ENCODE data around the gene VWA5B1. TPM values are rescaled to one million over a fixed set of nuclear protein-coding genes. Genes with fewer than 3 reads are reported as not detected.

Gene VWA5B1
- total RNA-seq, 1 experiment from 2014 or later = not detected

GRCh38 chr1:20375563-20375962 lies 84.9 kb downstream of the VWA5B1 start:
- no peak for DNase-seq
- TF ChIP-seq, protein P1, sequence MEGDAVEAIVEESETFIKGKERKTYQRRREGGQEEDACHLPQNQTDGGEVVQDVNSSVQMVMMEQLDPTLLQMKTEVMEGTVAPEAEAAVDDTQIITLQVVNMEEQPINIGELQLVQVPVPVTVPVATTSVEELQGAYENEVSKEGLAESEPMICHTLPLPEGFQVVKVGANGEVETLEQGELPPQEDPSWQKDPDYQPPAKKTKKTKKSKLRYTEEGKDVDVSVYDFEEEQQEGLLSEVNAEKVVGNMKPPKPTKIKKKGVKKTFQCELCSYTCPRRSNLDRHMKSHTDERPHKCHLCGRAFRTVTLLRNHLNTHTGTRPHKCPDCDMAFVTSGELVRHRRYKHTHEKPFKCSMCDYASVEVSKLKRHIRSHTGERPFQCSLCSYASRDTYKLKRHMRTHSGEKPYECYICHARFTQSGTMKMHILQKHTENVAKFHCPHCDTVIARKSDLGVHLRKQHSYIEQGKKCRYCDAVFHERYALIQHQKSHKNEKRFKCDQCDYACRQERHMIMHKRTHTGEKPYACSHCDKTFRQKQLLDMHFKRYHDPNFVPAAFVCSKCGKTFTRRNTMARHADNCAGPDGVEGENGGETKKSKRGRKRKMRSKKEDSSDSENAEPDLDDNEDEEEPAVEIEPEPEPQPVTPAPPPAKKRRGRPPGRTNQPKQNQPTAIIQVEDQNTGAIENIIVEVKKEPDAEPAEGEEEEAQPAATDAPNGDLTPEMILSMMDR (IDR thresholded peaks at IDR 0.05; ENCODE audit: unreplicated experiment) = no peak
- intact Hi-C loops (cut with micrococcal nuclease; ENCODE audit: unreplicated experiment) = no loop called here
- Mint-ChIP-seq H3K9me3 (ENCODE audit: low read depth, unreplicated experiment) (no peaks in the 10 kb centered on the region), H3K27ac (ENCODE audit: unreplicated experiment) (no peak overlapping the region), H3K4me3 (ENCODE audit: low read depth, unreplicated experiment) (no peak overlapping the region), H3K36me3 (ENCODE audit: insufficient read depth, unreplicated experiment) (no peaks in the 10 kb centered on the region), H3K27me3 (ENCODE audit: unreplicated experiment) (peaks cover 14% of the 10 kb centered on the region), H3K4me1 (ENCODE audit: low read depth, unreplicated experiment) (peaks cover 15% of the 10 kb centered on the region)
- CTCF ChIA-PET = no interaction called here
- no TSS peak for BruUV-seq (replicated peaks)

GRCh38 chr1:20376171-20376570 lies 85.5 kb downstream of the VWA5B1 start:
- H3K4me1 Mint-ChIP-seq (ENCODE audit: low read depth, unreplicated experiment) = peaks cover 19% of the 10 kb centered on the region
- intact Hi-C loops (cut with micrococcal nuclease; ENCODE audit: unreplicated experiment) = no loop called here
- CTCF ChIA-PET = no interaction called here
- no peaks in the 10 kb centered on the region for H3K9me3 Mint-ChIP-seq (ENCODE audit: low read depth, unreplicated experiment)
- no peak overlapping the region for H3K27ac Mint-ChIP-seq (ENCODE audit: unreplicated experiment)
- no peak overlapping the region for H3K4me3 Mint-ChIP-seq (ENCODE audit: low read depth, unreplicated experiment)
- no peak for DNase-seq
- no peaks in the 10 kb centered on the region for H3K36me3 Mint-ChIP-seq (ENCODE audit: insufficient read depth, unreplicated experiment)
- H3K27me3 Mint-ChIP-seq (ENCODE audit: unreplicated experiment) = peaks cover 14% of the 10 kb centered on the region
- BruUV-seq (replicated peaks) = no TSS peak
- TF ChIP-seq, protein P1 (IDR thresholded peaks at IDR 0.05; ENCODE audit: unreplicated experiment) = no peak

DNA sequence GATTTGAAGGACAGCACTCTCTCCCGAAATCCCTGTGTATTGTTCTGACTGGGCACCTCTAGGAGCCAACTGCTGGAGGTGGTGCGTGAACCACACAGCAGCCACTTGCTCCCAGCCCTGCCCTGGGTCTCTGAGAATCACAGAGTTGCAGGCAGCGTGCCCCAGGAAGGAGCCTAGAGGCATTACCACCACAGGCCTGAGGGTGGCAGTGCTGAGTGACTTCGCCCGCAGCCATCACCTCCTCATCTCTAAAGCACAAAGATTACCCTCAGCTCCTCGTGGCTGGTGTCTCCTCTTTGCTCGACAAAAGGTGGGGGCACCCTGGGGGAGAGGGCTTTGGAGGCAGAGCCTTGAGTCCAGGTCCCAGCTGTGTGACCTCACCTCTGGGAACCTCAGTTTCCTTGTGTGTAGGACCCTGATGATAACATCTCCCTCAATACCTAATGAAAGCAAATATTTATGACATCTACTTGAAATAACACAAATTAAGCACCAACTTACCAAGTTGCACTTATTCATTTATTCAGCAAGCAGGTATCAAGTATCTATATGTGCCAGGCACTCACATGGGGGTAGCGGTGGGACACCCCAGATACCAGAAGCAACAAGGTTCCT lies 86.3 kb downstream of the VWA5B1 start:
- DNase-seq = peak; percentile 68
- no peak overlapping the region for H3K4me3 Mint-ChIP-seq (ENCODE audit: low read depth, unreplicated experiment)
- BruUV-seq (replicated peaks) = no TSS peak
- H3K27me3 Mint-ChIP-seq (ENCODE audit: unreplicated experiment) = peaks cover 18% of the 10 kb centered on the region
- peaks cover 11% of the 10 kb centered on the region for H3K4me1 Mint-ChIP-seq (ENCODE audit: low read depth, unreplicated experiment)
- TF ChIP-seq, protein P1 (IDR thresholded peaks at IDR 0.05; ENCODE audit: unreplicated experiment) = peak; percentile 64
- no peaks in the 10 kb centered on the region for H3K36me3 Mint-ChIP-seq (ENCODE audit: insufficient read depth, unreplicated experiment)
- H3K9me3 Mint-ChIP-seq (ENCODE audit: low read depth, unreplicated experiment) = no peaks in the 10 kb centered on the region
- intact Hi-C loops (cut with micrococcal nuclease; ENCODE audit: unreplicated experiment) = no loop called here
- CTCF ChIA-PET = interaction anchor here (0.5 to 1.5 kb wide), 3 partner anchors 15 to 161 kb away, joined by 3 to 5 read pairs (median 3); no protein-coding TSS in a partner anchor
- H3K27ac Mint-ChIP-seq (ENCODE audit: unreplicated experiment) = no peak overlapping the region

DNA sequence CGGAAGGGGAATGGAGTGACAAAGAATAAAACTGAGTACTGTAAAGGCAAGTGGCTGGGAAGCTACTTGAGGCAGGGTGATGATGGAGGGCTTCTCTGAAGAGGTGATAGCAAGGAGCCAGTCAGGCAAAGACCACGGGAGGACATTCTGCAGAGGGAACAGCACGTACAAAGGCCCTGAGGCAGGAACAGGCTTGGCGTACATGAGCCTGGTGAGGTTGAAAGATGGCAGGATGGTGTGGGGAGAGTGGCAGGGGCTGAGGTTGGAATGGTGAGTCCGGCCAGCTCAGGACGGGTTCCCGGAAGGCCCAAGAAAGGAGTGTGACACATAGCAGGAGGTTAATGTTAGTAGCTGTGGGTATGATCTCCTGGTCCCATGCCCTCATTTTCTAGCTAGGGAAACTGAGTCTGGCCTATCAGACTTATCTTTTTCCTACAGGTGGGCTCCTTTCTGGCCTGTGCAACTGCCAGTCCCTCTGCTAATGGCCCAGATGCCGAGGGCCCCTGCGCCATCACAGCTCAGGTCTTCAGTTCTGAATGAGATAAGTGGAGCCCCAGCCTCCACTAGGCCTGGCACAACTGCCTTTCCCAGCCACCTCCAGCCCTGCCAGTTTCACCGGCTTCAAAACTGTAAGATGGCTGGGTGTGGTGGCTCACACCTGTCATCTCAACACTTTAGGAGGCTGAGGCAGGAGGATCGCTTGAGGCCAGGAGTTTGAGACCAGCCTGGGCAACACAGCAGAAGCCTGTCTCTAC lies 87.0 kb downstream of the VWA5B1 start:
- H3K36me3 Mint-ChIP-seq (ENCODE audit: insufficient read depth, unreplicated experiment) = no peaks in the 10 kb centered on the region
- no TSS peak for BruUV-seq (replicated peaks)
- no peaks in the 10 kb centered on the region for H3K9me3 Mint-ChIP-seq (ENCODE audit: low read depth, unreplicated experiment)
- DNase-seq = no peak
- CTCF ChIA-PET = interaction anchor here (0.5 to 1.5 kb wide), 3 partner anchors 16 to 161 kb away, joined by 3 to 5 read pairs (median 3); no protein-coding TSS in a partner anchor
- intact Hi-C loops (cut with micrococcal nuclease; ENCODE audit: unreplicated experiment) = no loop called here
- TF ChIP-seq, protein P1 (IDR thresholded peaks at IDR 0.05; ENCODE audit: unreplicated experiment) = no peak
- H3K4me1 Mint-ChIP-seq (ENCODE audit: low read depth, unreplicated experiment) = peaks cover 8% of the 10 kb centered on the region
- H3K27ac Mint-ChIP-seq (ENCODE audit: unreplicated experiment) = no peak overlapping the region
- H3K27me3 Mint-ChIP-seq (ENCODE audit: unreplicated experiment) = peaks cover 25% of the 10 kb centered on the region
- no peak overlapping the region for H3K4me3 Mint-ChIP-seq (ENCODE audit: low read depth, unreplicated experiment)
